Fibroblast of skin of abdomen (primary cell): ENCODE data around the gene CORO2A.

Experiments
- DNase-seq: peaks from one replicate; pipeline ENCODE4 v3.0.0-alpha.2; 2013

The CORO2A gene

GRCh38 chr9:98168153-98168780 lies 24.2 kb downstream of the CORO2A start:
- no peak for DNase-seq

DNA sequence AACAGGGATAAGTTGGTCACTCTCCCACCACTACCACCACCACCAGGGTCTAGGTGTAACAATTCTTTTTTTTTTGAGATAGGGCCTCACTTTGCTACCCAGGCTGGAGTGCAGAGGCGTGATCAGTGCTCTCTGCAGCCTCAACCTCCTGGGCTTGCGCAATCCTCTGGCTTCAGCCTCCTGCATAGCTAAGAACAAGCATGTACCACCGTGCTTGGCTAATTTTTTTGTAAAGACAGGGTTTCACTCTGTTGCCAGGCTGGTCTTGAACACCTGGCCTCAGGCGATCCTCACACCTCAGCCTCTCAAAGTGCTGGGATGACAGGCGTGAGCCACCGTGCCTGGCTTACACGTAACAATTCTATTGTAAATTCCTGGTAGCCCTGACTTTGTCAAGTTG lies 27.5 kb downstream of the CORO2A start:
- no peak for DNase-seq

DNA sequence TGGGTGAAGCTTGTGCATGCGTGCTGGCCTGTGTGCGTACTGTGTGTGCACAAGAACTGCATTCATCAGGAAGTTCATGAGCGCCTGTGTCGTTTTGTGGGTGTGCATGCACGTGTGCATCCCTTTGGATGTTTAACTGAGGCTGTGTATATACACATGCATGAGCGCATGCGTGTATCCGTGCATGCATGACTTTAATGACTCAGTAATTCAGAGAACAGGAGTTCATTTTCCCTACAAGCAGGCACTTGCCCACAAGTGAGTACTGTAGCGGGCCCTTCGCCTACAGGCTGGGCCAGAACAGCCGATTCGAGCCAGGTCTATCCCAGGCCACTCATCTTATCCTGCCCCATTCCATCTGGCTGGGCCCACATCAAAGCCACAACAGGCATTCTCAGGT lies 29.8 kb downstream of the CORO2A start:
- no peak for DNase-seq

DNA sequence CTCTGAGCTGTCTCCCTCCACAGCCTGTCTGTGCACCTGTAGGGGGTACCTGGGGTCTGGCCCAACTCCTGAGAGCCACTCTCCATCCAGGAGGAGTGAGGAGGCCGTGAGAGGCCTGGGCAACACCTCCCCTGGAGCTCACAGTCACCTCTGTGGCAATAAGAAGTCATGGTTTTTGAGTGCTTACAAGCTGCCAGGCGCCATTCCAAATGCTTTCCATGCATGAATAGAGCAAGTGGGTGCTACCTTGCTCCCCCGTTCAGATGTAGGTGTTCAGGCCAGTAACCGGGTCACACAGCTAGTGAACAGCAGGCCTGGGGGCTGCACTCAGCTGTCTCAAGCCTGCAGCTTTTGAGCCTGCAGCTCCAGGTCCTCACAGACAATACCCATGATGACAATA lies 30.6 kb downstream of the CORO2A start:
- DNase-seq, result no peak

DNA sequence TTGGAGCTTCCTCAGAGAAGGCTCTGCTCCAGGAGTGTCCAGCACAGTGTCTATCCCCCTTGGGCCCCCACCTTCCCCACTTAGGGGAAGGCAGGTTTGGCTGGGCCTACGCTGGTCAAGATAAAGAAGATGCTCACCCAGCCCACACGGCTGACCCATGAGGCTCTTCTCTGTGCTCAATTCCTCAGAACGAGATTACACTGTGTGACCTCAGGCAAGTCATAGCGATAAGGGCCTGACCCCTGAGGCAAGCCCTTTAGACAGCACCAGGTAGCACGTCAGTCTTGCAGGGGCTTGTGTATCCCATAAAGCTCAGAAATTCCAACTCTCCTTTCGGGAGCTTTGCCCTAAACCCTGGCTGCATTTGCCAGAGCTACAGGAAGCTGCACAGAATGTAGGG lies 32.6 kb downstream of the CORO2A start:
- no peak for DNase-seq

DNA sequence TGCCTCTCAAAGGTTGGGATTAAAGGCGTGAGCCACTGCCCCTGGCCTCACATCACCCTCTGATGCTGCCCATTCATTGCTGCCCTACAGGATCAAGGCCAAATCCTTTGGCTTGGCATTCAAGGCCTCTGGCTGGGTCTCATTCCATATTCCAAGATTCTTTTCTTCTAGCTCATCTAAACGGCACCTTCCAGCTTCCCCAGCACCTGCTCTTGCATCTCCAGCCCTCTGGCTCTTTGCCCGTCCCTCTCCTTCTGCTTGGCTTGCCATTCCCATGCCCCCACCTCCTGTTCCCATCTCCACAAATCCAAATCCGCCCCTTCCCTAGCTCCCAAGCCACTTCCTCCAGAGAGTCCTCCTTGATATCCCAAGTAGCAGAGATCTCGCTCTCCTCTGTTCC lies 33.1 kb downstream of the CORO2A start:
- no peak for DNase-seq

- DNase-seq, result no peak
Measured at GRCh38 chr9:98158071-98158831, 34.2 kb downstream of the CORO2A start.

- no peak for DNase-seq
Measured at GRCh38 chr9:98157372-98157771, 35.1 kb downstream of the CORO2A start.

GRCh38 chr9:98154678-98155077 lies 37.8 kb downstream of the CORO2A start:
- DNase-seq, result no peak

GRCh38 chr9:98152526-98152925 lies 39.9 kb downstream of the CORO2A start:
- no peak for DNase-seq

DNA sequence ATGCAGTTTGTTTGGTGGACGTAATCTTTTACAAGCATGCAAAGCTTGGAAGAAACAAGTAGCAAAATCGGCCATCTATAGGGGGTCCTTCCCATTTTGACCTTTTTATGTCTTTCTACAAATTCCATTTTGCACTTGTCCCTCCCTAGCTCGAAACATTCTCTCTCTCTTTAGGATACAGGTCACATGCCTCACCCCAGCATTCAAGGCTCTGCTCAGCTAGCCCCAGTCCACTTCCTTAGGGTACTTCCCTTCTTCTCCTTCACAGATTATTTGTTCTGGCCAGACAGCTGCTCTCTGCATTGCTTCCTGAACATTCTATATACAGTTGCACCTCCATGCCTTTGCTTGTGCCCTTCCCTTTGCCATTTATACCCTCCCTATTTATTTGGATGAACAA lies 41.7 kb downstream of the CORO2A start:
- DNase-seq, result no peak

DNA sequence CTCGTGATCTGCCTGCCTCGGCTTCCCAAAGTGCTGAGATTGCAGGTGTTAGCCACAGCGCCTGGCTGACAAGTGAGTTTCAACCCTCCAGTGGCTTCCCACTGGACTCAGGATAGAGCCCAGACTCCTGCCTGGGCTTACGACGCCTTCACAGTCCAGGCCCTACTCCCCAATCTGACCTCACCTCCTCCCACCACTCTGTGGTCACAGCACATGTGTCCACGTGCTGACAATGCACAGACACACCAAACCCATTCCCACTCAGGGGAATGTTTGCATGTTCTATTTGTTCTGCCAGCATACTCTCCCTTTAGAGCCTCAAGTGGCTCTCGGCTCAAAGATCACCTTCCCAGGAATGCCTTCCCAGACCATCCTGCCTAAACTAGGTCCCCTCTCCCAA lies 42.3 kb downstream of the CORO2A start:
- no peak for DNase-seq

DNA sequence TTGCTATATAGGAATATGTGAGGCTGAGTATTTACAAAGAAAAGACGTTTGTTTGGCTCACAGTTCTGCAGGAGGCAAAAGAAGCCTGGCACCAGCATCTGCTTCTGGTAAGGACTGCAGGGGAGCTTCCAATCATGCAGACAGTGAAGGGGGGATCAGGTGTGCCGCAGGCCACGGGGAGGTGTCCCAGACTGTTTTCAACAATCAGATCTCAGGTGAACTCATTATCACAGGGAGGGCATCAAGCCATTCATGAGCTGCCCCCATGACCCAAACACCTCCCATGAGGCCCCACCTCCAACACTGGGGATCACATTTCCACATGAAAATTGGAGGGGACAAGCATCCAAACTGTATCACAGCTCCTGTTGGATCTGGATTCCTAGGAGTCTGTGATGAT lies 43.0 kb downstream of the CORO2A start:
- DNase-seq, result no peak

GRCh38 chr9:98148486-98148885 lies 44.0 kb downstream of the CORO2A start:
- no peak for DNase-seq

DNA sequence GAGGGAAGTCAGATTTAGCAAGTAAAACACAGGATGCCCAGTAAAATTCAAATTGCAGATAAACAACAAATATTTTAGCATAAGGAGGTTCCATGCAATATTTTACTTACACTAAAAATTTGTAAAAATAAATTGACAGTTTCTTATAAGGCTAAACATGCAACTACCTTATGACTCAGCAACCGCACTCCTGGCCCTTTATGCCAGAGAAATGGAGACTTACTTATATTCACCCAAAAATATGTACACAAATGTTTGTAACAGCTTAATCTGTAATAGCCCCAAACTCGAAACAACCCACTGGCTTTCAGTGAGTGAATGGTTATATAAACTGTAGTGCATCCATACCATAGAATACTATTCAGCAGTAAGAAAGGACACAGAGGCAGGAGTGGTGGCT lies 44.9 kb downstream of the CORO2A start:
- DNase-seq, result no peak

DNA sequence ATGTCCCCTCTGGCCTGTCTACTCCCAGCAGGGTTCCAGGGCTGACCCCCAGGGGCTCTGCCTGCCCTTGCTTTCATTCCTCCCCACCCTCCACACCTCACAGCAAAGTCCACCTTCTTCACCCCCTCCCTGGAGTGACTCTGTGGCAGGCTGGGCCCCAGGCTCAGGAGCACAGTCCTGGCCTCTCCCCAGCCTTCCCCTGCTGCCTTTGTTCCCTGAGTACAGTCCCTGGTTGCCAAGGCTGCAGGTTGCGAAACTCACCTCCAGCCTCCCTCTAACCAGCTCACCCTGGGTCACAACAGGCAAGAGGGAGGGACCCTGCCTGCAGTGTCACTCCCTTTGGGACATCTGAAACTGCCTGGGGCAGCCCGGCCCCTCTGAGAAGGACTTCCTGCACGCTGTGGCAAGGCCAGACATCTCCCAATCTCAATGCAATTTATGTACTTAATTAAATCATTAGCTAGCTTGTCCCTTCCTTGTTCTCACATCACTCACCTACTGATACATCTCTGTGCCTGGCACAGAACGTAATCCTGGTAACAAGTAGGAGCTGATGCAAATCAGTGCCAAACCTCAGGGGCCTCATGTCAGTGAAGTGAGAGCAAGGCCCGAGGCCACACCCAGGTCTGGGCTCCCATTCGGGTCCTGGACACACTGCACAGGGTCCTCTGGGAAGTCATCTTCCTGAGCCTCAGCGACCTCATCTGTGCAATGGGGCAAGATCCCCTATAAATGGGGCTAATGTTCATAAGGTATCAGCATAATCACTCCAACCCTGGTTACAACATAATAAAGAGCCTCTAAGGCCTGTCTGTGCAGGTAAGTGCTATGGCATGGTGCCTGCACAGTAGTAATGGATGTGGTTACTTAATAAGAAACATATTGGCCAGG lies 46.1 kb downstream of the CORO2A start:
- DNase-seq, result no peak

- no peak for DNase-seq
Measured at GRCh38 chr9:98144631-98145030, 47.8 kb downstream of the CORO2A start.

DNA sequence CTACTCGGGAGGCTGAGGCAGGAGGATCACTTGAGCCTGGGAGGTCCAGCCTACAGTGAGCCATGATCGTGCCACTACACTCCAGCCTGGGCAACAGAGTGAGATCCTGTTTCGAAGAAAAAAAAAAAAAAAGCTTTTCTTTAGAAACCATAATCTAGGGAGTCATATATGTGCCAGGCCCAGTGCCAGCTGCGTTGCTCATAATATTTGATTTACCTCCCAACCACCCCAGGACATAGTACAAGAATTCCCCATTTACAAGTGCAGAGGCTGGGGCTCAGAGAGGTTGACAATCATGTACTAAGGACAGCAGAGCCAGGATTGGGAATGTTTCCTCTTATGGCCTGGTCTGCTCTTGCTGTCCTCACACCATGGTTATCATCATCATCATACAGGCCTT lies 48.4 kb downstream of the CORO2A start:
- no peak for DNase-seq

DNA sequence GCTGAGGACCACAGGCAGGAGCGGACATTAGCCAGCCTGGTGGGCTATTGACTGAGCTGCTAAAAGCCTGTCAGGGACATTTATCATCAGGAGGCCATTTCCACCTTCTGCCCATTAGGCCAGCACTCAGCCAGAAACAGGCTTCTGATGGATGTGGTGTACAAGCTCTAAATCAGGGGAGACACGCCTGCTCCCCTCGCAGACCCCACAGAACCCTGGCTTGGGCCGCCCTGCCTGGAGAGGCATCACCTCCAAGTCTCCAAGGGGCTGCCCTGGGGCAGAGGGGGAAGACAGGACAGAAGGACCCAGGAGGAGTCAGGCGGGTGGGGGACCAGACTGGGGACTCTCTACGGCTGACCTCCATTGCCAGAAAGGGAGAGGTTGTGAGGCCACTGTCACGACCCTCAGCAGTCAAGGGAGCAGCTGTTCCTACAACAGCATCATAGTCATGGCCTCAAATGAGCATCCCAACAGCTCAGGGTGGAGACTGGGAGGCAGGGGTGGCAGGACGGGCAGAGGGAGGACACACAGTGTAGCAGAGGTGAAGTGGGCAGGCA lies 49.4 kb downstream of the CORO2A start:
- DNase-seq, result no peak

DNA sequence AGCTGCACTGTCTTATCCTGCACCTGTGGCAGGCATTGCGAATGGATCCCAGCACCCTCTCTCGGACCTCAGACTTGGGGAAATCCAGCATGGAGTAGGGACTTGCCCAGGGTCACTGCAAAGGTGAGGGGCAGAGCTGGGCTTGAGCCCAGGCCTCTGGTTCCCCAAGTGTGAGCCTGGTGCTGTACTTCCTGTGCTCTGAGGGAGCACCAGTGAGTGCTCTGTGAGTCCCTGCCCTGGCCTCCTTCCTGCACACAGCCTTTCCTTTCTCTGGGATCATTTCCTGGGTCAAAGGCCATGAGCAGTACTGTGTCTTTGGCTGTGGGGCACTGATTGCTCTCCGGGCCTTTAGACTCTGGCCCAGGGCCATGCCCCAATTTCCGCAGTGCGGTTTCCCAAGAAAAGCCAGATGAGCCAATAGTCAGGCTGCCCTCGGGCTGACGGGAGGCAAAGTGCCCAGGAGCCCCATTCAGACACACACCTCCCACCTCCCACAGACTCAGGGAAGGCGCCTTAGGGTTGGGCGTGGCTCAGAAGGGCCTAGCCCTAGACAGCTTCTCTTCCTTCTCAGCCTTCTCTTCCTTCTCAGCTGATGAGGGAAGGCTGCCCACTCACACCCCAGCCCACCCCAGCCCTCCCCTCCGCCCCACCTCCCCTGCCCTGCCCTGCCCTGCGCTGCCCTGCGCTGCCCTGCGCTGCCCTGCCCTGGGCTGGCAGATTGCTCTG lies 50.1 kb downstream of the CORO2A start:
- no peak for DNase-seq

DNA sequence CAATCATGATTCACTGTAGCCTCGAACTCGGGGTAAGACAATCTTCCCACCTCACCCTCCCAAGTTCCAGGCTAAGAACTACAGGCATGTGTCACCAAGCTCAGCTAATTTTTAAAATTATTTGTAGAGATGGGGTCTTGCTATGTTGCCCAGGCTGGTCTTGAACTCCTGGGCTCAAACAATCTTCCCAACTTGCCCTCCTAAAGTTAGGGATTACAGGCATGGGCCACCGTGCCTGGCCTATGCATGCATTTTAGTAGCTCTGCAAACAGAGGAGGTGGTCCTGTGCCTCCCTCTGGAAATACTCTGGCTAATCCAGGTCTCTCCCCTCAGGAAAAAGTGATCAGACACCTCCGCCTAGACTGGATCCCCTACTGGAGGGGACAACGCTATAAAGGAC lies 51.9 kb downstream of the CORO2A start:
- no peak for DNase-seq

- no peak for DNase-seq
Measured at GRCh38 chr9:98136489-98136888, 55.9 kb downstream of the CORO2A start.

DNA sequence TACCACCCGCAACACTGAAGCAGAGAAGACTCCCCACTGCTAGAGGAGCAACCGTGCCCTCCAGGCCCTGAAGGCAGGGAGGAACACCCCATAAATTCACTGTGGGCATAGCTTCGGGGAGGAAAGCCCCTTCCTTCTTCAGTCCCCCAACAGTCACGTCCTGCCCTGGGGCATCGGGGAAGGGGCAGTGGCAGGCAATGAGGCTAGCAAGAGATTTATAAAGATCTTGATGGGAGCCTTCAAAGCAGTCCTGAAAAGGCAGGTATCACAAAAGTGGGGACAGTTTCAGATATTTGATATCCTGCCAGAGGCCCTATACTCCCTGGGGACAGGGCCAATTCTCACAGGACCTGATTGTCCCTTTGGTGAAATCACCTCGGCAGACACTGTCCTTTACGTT lies 56.5 kb downstream of the CORO2A start:
- no peak for DNase-seq
